ENCODE measurements around the gene TCF12. TPM values are rescaled to one million over a fixed set of nuclear protein-coding genes. Genes with fewer than 3 reads are reported as not detected.

The TCF12 gene
- total RNA-seq: 84.6 and 90.0 TPM in 2 replicates

- Histone ChIP-seq H3K4me3 (ENCODE audit: low read depth, low read length) (peak within 1 kb of the TSS; percentile 98), H3K36me3 (ENCODE audit: control insufficient read depth, insufficient read depth, low read length) (no peaks in the 10 kb centered on the region), H3K27me3 (ENCODE audit: control insufficient read depth, insufficient read depth, low read length) (no peaks in the 10 kb centered on the region)
- peak; percentile 44 for DNase-seq (ENCODE audit: low read depth)
- TF ChIP-seq CTCF (IDR thresholded peaks at IDR 0.05; ENCODE audit: insufficient read depth, low read length, poor library complexity, severe bottlenecking): peak; percentile 51
Observed at GRCh38 chr15:56918046-56918938, at the start of gene TCF12. TCF12 (plus strand) TSS chr15:56918644; CDS start chr15:56919914, 1,270 bp downstream.

DNA sequence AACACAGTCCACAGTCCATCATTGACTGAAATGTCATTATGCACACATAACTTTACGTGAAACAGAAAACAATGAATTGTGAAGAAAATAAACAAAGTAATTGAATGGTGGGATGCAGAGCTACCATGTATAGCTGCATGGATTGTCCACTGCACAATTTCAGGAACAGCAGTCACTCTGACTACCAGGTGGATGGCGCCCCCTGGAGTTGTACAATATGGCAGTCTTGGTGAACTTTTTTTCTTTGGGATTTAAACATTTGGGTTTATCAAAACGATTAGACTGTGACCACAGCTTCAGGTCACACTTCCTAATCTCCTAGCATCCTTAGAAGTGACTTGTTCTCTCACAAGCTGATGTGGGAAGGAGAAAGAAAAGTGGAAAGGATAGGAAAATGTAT is 48.9 kb upstream of the TCF12 start:
- no peak for DNase-seq (ENCODE audit: low read depth)
- Histone ChIP-seq H3K27me3 (ENCODE audit: control insufficient read depth, insufficient read depth, low read length) (no peaks in the 10 kb centered on the region), H3K36me3 (ENCODE audit: control insufficient read depth, insufficient read depth, low read length) (no peaks in the 10 kb centered on the region), H3K4me3 (ENCODE audit: low read depth, low read length) (no peak overlapping the region)
- peak; percentile 44 for TF ChIP-seq CTCF (IDR thresholded peaks at IDR 0.05; ENCODE audit: insufficient read depth, low read length, poor library complexity, severe bottlenecking)

GRCh38 chr15:56871185-56871584 is 47.3 kb upstream of the TCF12 start:
- no peak for TF ChIP-seq CTCF (IDR thresholded peaks at IDR 0.05; ENCODE audit: insufficient read depth, low read length, poor library complexity, severe bottlenecking)

DNA sequence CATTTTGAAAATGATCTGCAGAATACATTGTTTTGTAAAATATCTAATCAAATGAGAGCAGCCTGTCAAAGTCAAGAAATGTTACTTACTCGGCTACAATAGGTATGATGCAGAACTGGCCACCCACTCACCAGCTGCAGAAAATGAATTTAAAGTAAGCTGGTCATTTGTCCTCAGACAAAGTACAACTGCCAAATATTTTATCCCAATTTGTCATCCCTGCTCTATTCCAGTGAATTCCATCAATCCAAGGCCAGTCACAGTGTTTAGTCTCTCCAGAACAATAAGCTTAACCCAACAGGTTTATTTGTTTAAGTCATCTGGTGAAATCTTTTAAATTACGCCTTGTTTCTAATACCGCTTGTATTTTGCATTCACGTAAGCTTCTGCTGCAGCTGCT is 46.6 kb upstream of the TCF12 start:
- TF ChIP-seq CTCF (IDR thresholded peaks at IDR 0.05; ENCODE audit: insufficient read depth, low read length, poor library complexity, severe bottlenecking): no peak
- Histone ChIP-seq H3K4me3 (ENCODE audit: low read depth, low read length) (no peak overlapping the region), H3K36me3 (ENCODE audit: control insufficient read depth, insufficient read depth, low read length) (no peaks in the 10 kb centered on the region), H3K27me3 (ENCODE audit: control insufficient read depth, insufficient read depth, low read length) (no peaks in the 10 kb centered on the region)
- no peak for DNase-seq (ENCODE audit: low read depth)

More at GRCh38 chr15:56871185-56871584, 47.3 kb upstream of the TCF12 start:
- no peak overlapping the region for H3K4me3 ChIP-seq (ENCODE audit: low read depth, low read length)
- H3K36me3 ChIP-seq (ENCODE audit: control insufficient read depth, insufficient read depth, low read length): no peaks in the 10 kb centered on the region
- no peaks in the 10 kb centered on the region for H3K27me3 ChIP-seq (ENCODE audit: control insufficient read depth, insufficient read depth, low read length)
- peak; percentile 55 for DNase-seq (ENCODE audit: low read depth)

GRCh38 chr15:56877255-56877970 is 41.0 kb upstream of the TCF12 start:
- no peak for TF ChIP-seq CTCF (IDR thresholded peaks at IDR 0.05; ENCODE audit: insufficient read depth, low read length, poor library complexity, severe bottlenecking)
- H3K36me3 ChIP-seq (ENCODE audit: control insufficient read depth, insufficient read depth, low read length): no peaks in the 10 kb centered on the region
- DNase-seq (ENCODE audit: low read depth): no peak
- H3K4me3 ChIP-seq (ENCODE audit: low read depth, low read length): no peak overlapping the region
- no peaks in the 10 kb centered on the region for H3K27me3 ChIP-seq (ENCODE audit: control insufficient read depth, insufficient read depth, low read length)

Data from kidney epithelial cell (primary cell).